Measurements from ENCODE around the gene HELZ2. TPM values are rescaled to one million over a fixed set of nuclear protein-coding genes. Genes with fewer than 3 reads are reported as not detected.

Gene HELZ2
- total RNA-seq, 1 experiment from 2014 or later = 27.5 TPM

DNA sequence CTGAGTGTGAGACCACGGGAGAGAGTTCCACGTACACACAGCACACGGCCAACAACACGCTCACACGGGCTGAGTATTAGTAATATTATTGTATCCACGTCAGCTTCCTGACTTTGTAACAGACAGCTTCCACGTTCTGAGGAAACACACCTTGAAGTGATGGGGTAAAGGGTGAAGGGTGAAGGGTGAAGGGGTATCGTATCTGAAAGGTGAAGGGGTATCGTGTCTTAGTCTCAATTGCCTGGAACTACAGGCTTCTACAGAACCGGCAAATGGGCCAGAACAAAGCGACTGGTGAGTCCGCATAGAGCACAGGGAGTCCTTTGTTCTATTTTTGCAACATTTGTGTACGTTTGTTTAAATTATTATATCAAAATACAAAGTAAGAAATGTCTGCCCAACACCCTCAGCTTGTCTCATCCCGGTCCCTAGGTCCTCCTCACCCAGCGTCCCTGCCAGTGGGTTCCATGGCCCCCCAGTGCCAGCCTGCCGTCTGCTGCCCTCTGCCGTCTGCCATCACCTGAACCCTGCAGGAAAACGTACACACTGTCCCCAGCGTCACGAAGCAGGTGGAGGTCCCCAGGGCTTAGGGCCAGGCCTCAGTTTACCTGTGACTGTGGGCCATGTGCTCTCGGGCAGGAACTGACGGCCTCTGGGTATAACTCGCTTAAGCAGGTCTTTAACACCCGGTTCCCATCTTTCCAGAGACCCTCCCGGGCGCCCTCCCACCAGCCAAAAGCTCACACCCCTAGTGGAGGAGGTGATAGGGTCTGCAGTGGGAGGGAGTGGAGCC is 4.4 kb upstream of the HELZ2 start:
- CTCF ChIA-PET = interaction anchor here (0.5 to 2.2 kb wide), 3 partner anchors 41 to 393 kb away, joined by 3 to 8 read pairs (median 4); partner anchors contain the start of gene PTK6
- no peak overlapping the region for H3K27ac Mint-ChIP-seq
- no peak for ATAC-seq

More for the DNA sequence above, 4.4 kb upstream of the HELZ2 start:
- no peaks in the 10 kb centered on the region for H3K36me3 Mint-ChIP-seq
- H3K4me1 Mint-ChIP-seq = no peaks in the 10 kb centered on the region
- H3K4me3 Mint-ChIP-seq = no peak overlapping the region
- TF ChIP-seq PRDM15 (CRISPR knock-in tag; IDR thresholded peaks at IDR 0.05) = no peak
- no peak for TF ChIP-seq MXD4 (CRISPR knock-in tag; IDR thresholded peaks at IDR 0.05; ENCODE audit: borderline replicate concordance)
- TF ChIP-seq, protein P1, sequence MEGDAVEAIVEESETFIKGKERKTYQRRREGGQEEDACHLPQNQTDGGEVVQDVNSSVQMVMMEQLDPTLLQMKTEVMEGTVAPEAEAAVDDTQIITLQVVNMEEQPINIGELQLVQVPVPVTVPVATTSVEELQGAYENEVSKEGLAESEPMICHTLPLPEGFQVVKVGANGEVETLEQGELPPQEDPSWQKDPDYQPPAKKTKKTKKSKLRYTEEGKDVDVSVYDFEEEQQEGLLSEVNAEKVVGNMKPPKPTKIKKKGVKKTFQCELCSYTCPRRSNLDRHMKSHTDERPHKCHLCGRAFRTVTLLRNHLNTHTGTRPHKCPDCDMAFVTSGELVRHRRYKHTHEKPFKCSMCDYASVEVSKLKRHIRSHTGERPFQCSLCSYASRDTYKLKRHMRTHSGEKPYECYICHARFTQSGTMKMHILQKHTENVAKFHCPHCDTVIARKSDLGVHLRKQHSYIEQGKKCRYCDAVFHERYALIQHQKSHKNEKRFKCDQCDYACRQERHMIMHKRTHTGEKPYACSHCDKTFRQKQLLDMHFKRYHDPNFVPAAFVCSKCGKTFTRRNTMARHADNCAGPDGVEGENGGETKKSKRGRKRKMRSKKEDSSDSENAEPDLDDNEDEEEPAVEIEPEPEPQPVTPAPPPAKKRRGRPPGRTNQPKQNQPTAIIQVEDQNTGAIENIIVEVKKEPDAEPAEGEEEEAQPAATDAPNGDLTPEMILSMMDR (IDR thresholded peaks at IDR 0.05) = no peak
- TF ChIP-seq ZNF263 (CRISPR knock-in tag; IDR thresholded peaks at IDR 0.05; ENCODE audit: low read depth) = no peak
- TF ChIP-seq, protein P2, sequence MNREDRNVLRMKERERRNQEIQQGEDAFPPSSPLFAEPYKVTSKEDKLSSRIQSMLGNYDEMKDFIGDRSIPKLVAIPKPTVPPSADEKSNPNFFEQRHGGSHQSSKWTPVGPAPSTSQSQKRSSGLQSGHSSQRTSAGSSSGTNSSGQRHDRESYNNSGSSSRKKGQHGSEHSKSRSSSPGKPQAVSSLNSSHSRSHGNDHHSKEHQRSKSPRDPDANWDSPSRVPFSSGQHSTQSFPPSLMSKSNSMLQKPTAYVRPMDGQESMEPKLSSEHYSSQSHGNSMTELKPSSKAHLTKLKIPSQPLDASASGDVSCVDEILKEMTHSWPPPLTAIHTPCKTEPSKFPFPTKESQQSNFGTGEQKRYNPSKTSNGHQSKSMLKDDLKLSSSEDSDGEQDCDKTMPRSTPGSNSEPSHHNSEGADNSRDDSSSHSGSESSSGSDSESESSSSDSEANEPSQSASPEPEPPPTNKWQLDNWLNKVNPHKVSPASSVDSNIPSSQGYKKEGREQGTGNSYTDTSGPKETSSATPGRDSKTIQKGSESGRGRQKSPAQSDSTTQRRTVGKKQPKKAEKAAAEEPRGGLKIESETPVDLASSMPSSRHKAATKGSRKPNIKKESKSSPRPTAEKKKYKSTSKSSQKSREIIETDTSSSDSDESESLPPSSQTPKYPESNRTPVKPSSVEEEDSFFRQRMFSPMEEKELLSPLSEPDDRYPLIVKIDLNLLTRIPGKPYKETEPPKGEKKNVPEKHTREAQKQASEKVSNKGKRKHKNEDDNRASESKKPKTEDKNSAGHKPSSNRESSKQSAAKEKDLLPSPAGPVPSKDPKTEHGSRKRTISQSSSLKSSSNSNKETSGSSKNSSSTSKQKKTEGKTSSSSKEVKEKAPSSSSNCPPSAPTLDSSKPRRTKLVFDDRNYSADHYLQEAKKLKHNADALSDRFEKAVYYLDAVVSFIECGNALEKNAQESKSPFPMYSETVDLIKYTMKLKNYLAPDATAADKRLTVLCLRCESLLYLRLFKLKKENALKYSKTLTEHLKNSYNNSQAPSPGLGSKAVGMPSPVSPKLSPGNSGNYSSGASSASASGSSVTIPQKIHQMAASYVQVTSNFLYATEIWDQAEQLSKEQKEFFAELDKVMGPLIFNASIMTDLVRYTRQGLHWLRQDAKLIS (CRISPR knock-in tag; IDR thresholded peaks at IDR 0.05; ENCODE audit: borderline replicate concordance) = no peak
- TF ChIP-seq TEAD1 (CRISPR knock-in tag; IDR thresholded peaks at IDR 0.05) = no peak
- no peak for TF ChIP-seq NFE2L1 (CRISPR knock-in tag; IDR thresholded peaks at IDR 0.05)
- TF ChIP-seq NFATC4 (CRISPR knock-in tag; IDR thresholded peaks at IDR 0.05) = no peak
- no peak for TF ChIP-seq ESRRA (CRISPR knock-in tag; IDR thresholded peaks at IDR 0.05; ENCODE audit: borderline replicate concordance)
- TF ChIP-seq IRF2 (CRISPR knock-in tag; IDR thresholded peaks at IDR 0.05; ENCODE audit: borderline replicate concordance, low read depth) = no peak
- TF ChIP-seq CREM (CRISPR knock-in tag; IDR thresholded peaks at IDR 0.05) = no peak
- TF ChIP-seq ZNF532 (CRISPR knock-in tag; IDR thresholded peaks at IDR 0.05; ENCODE audit: borderline replicate concordance) = no peak
- no peak for TF ChIP-seq ZBTB43 (CRISPR knock-in tag; IDR thresholded peaks at IDR 0.05)
- TF ChIP-seq ERG (CRISPR knock-in tag; IDR thresholded peaks at IDR 0.05) = no peak
- TF ChIP-seq SMAD4 (CRISPR knock-in tag; IDR thresholded peaks at IDR 0.05) = no peak
- no peak for TF ChIP-seq MLX (CRISPR knock-in tag; IDR thresholded peaks at IDR 0.05)
- H3K27me3 Mint-ChIP-seq (ENCODE audit: low read depth) = no peaks in the 10 kb centered on the region
- POLR2A ChIA-PET = interaction anchor here (1.0 kb wide), 1 partner anchor 63 kb away, joined by 3 read pairs; no protein-coding TSS in a partner anchor
- no peaks in the 10 kb centered on the region for H3K9me3 Mint-ChIP-seq
- DNase-seq (ENCODE audit: low spot score) = no peak
